OCI-LY1 (cell line): ENCODE data around the gene TOMM20.

Experiments
- EZH2 ChIP-seq: fragments of 200-600 bp; sonication (generic), shearing (Covaris generic); IDR thresholded peaks from 2 replicates; pipeline ENCODE4 v1.8.0; 2017; ENCODE audit warnings: borderline replicate concordance, mixed run types, mild to moderate bottlenecking, antibody characterized with exemption, low read length, moderate library complexity, mixed read lengths
- TF ChIP-seq, protein P1 (sequence below): fragments of 200-600 bp; sonication (generic), shearing (Covaris generic); IDR thresholded peaks from 2 replicates; pipeline ENCODE4 v1.5.1; 2017; ENCODE audit warnings: mild to moderate bottlenecking, antibody characterized with exemption, low read length, moderate library complexity, mixed read lengths

DNA sequence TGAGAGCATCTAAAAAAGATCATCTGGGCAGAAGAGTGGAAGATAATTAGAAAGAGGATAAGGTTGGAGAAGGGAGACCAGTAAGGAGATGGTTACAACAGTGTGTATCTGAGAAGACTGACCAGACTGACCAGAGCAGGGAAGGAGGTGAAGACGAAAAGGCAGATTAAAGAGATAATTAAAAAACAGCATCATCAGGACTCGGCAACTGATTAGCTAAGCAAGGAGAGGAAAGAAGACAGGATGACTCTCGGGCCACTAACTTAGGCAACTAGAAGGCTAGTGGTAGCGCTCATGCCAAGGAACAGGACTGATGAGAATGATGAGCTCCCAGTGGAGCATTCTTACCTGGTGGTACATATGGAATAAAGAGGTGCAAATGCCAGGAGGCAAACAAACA lies 28.5 kb upstream of the TOMM20 start:
- TF ChIP-seq EZH2, result no peak
- TF ChIP-seq, protein P1, sequence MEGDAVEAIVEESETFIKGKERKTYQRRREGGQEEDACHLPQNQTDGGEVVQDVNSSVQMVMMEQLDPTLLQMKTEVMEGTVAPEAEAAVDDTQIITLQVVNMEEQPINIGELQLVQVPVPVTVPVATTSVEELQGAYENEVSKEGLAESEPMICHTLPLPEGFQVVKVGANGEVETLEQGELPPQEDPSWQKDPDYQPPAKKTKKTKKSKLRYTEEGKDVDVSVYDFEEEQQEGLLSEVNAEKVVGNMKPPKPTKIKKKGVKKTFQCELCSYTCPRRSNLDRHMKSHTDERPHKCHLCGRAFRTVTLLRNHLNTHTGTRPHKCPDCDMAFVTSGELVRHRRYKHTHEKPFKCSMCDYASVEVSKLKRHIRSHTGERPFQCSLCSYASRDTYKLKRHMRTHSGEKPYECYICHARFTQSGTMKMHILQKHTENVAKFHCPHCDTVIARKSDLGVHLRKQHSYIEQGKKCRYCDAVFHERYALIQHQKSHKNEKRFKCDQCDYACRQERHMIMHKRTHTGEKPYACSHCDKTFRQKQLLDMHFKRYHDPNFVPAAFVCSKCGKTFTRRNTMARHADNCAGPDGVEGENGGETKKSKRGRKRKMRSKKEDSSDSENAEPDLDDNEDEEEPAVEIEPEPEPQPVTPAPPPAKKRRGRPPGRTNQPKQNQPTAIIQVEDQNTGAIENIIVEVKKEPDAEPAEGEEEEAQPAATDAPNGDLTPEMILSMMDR, result no peak
